Measurements from ENCODE around the gene PPP1R14D.
"Not testable (repeated sequence)": the region's sequence is repeated elsewhere in the genome, so short reads cannot be mapped to it uniquely, and the experiment has no call there.

PPP1R14D gene, protein sequence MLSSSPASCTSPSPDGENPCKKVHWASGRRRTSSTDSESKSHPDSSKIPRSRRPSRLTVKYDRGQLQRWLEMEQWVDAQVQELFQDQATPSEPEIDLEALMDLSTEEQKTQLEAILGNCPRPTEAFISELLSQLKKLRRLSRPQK

DNA sequence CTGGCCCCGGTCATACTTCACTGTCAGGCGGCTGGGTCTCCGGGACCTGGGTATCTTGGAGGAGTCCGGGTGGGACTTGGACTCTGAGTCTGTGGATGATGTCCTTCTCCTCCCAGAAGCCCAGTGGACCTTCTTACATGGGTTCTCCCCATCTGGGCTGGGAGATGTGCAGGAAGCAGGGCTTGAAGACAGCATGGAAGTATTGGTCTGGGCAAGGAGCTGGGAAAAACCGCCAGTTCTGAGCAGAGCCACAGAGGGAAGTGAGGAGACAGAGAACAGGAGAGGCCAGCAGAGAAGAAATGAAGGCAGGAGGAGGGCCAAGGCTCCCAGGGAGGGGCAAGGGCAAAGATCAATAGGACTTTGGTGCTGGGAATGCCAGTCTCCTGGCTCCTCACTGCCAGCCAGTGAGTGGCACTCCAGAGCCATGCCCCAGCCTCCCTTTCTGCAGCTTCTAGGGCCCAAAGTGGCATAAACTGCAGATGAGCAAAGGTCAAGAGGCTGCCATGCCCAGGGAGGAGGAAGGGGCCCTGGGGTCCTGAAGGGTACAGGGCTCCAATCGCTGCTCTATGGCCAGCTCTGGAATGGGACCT lies at the start of gene PPP1R14D:
TSS of gene PPP1R14D (minus strand) at position 262 of the 590 bp plus-strand sequence. CDS start at position 195, 67 bp downstream.
- no peaks in the 10 kb centered on the region for H3K4me1 Mint-ChIP-seq
- H3K9me3 Mint-ChIP-seq = no peaks in the 10 kb centered on the region
- peak within 1 kb of the TSS; percentile 56 for H3K27ac Mint-ChIP-seq
- no peaks in the 10 kb centered on the region for H3K36me3 Mint-ChIP-seq
- no peak within 1 kb of the TSS for H3K4me3 Mint-ChIP-seq
- no peaks in the 10 kb centered on the region for H3K27me3 Mint-ChIP-seq

DNA sequence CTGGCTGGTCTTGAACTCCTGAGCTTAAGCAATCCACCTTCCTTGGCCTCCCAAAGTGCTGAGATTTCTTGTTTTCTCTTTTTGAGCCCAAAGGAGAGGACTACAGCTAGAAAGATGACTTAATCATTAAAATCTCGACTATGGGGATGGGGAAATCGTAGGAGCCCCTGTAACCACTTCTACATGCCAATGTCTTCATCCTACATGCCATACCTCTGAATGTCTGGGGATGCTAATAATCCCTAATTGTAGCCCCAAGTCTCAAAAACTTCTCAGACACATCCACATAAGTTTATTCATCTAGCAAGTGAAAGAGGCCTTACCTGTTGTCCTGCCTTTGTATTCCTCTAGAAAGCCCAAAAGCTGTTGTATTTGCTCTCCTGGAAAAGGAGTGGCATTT lies 49.2 kb upstream of the PPP1R14D start:
- H3K36me3 Mint-ChIP-seq = no peaks in the 10 kb centered on the region

DNA sequence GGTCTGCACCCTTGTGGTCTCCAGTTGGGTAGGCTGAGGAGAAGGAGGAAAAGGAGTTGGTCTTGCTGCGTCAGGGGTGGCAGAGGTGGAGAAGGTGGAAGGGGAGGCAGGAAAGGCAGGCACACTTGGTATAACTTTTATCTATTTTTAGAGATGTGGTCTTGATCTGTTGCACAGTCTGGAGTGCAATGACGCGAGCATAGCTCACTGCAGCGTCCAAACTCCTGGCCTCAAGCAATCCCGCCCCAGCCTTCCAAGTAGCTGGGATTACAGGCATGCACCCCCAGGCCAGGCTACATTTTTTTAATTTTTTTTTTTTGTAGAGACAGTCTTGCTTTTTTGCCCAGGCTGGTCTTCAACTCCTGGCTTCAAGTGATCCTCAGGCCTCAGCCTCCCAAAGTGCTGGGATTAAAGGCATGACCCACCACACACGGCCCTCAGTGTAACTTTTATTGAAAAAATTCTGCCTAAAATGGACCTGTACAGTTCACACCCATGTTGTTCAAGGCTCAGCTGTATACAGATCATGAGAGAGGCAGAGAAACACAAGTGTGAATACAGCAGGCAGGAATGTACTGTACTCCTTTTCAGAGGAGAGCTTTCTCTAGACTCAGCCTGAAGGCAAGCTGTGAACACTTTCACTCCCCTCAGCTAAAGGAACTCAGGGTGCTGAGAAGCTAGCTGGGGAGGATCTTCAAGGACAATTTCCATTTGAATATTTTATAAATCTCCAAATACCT lies 47.7 kb upstream of the PPP1R14D start:
- H3K36me3 Mint-ChIP-seq = no peaks in the 10 kb centered on the region
- H3K27ac Mint-ChIP-seq = no peak overlapping the region
- peaks cover 24% of the 10 kb centered on the region for H3K4me1 Mint-ChIP-seq
- peaks cover 2% of the 10 kb centered on the region for H3K27me3 Mint-ChIP-seq
- H3K4me3 Mint-ChIP-seq = no peak overlapping the region
- no peaks in the 10 kb centered on the region for H3K9me3 Mint-ChIP-seq

More for the DNA sequence above, 49.2 kb upstream of the PPP1R14D start:
- Mint-ChIP-seq H3K27ac (no peak overlapping the region), H3K4me3 (no peak overlapping the region), H3K27me3 (peaks cover 2% of the 10 kb centered on the region), H3K9me3 (no peaks in the 10 kb centered on the region), H3K4me1 (peaks cover 11% of the 10 kb centered on the region)

DNA sequence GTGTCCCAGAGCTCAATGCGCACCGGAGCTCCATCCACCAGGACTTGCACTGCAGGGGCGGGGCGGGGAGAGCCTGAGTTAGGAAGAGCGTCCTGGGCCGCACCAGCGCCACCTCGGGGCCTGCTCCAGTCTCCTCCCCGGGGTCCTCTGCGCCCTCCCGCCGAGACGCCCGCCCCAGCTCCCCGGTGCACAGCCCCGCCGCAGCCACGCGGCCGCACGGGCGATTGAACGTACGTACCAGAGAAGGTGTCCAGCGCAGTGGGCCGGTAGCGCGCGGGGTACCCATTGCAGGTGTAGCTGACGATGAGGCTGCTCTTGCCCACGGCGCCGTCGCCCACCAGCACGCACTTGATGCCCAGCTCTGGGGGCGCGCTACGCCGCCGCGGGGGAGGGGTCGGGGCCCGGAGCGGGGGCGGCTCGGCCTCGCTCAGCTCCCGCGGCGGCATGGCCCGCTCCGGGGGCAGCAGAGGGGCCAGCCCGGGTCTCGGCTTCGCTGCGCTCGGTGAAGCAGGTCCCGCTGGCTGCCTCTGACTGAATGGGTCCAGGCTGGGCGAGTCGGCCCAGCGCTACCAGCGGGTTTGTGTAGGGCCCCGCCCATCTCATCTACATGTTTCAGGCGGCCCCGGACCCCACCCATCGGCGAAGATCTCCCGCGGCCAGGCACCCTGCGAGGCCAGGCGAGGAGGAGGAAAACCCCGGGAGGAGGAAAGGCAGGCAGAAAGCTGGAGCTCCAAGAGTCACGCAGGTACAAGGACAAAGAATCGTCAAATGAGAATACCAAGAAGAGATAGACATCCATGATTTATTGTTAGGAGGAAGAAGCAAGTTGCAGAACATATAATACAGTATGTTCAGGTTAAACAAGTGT lies 45.4 kb upstream of the PPP1R14D start, which contains the start of gene RHOV:
TSS of gene RHOV (minus strand) at position 541 of the 868 bp plus-strand sequence. CDS start at position 446, 95 bp downstream.
- Mint-ChIP-seq H3K27me3 (peaks cover 2% of the 10 kb centered on the region), H3K4me3 (peak within 1 kb of the TSS; percentile 82), H3K27ac (no peak within 1 kb of the TSS), H3K4me1 (peaks cover 23% of the 10 kb centered on the region), H3K36me3 (no peaks in the 10 kb centered on the region), H3K9me3 (no peaks in the 10 kb centered on the region)

DNA sequence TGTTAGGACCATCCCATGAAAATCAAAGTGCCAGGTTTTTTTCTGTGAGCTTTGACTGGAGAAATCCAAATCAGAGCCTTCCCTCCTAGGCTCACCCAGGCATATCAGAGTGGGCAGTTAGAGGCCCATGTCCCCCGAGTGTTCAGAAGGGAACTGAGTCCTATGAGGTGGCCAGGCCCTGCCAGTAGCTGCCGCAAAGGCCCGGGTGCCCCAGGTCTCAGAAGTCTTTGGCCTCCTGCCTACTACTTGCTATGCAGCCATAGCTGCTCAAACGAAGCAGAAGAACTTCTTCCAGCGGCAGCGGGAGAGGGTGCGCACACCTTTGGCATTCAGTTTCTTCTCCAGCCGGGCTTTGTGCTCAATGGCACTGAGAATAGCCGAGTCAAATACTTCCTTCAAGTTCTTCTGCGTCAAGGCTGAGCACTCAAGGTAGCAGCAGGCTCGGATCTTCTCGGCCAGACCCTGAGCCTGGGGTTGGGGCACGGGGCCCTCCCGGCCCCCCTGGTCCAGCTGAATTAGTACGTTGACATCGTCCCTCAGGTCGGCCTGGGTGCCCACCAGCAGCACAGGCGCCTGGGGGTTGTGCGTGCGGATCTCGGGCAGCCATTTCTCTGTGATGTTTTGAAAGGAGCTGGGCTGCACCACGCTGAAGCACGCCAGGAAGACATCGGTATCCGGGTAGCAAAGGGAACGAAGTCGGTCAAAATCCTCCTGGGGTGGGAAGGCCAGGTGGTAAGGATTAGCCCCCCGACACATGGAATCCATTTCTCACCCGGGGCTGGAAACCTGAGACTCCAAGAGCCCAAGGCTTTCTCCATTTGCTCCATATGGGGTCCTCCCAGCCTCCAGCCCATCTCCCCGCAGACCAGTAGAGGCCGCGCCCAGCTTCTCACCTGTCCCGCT lies 44.5 kb upstream of the PPP1R14D start:
- peak overlapping the region; percentile 67 for H3K4me3 Mint-ChIP-seq
- peaks cover 19% of the 10 kb centered on the region for H3K4me1 Mint-ChIP-seq
- H3K27ac Mint-ChIP-seq = no peak overlapping the region
- peaks cover 2% of the 10 kb centered on the region for H3K27me3 Mint-ChIP-seq
- no peaks in the 10 kb centered on the region for H3K9me3 Mint-ChIP-seq
- H3K36me3 Mint-ChIP-seq = no peaks in the 10 kb centered on the region

DNA sequence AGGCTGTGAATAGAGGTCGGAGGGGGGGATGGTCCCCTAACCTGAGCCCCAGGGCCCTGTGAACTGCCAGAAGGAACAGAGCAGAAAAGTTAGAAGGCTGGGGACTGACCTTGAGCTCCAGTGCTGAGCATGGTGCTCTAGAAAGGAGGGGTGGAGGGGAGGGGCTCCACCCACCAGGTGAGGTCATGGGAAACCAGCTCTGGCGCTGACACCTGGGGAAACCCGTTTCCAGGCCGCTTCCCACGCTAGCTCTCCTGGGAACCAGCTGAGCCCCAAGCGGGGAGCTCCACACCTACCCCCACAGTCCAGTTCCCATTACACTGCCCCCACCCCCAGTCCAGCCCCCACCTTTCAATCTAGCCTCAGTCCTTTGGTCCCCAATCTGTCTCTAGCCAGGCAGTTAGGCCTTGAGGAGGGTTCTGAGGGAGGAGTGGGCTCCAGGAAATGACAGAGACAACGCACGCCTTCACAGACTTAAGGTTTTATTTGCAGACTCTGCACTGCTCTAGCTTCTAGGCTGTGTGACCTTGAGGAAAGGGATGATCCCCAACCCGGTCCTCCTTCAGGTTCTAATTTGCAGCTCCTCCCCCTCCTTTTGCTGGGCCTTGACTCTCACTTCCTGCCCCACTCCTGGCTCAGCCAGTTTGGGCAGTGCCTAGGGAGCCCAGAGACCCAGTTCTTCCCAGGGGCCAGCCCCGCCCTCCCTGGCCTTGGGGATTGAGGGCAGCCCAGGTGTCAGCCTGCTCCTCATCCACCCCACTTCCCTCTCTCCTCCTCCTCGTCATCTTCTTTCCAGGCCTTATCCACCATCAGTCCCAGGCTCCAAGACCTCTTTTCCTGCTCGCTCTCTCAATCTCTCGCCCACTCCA lies 43.5 kb upstream of the PPP1R14D start:
- no peaks in the 10 kb centered on the region for H3K9me3 Mint-ChIP-seq
- peak overlapping the region; percentile 54 for H3K4me3 Mint-ChIP-seq
- peaks cover 19% of the 10 kb centered on the region for H3K4me1 Mint-ChIP-seq
- H3K27ac Mint-ChIP-seq = no peak overlapping the region
- H3K36me3 Mint-ChIP-seq = no peaks in the 10 kb centered on the region
- H3K27me3 Mint-ChIP-seq = peaks cover 2% of the 10 kb centered on the region

DNA sequence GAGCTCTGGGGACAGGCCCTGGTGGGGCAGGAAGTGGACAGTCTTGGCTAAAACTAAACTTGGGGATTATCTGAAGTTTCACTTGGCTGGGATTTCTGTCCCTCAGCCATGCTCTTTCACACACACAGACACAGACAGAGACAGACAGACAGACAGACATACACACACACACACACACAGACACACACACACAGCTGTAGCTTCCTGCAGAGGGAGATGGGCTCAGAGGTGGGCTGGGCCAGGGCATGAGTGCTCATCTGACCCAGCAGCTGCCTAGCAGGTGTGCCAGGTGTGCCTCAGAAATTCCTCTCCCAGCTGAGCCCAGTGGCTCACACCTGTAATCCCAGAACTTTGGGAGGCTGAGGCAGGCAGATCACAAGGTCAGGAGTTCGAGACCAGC lies 42.2 kb upstream of the PPP1R14D start:
- H3K36me3 Mint-ChIP-seq = no peaks in the 10 kb centered on the region
- H3K27me3 Mint-ChIP-seq = peaks cover 2% of the 10 kb centered on the region
- no peak overlapping the region for H3K27ac Mint-ChIP-seq
- peaks cover 19% of the 10 kb centered on the region for H3K4me1 Mint-ChIP-seq
- no peaks in the 10 kb centered on the region for H3K9me3 Mint-ChIP-seq
- no peak overlapping the region for H3K4me3 Mint-ChIP-seq

DNA sequence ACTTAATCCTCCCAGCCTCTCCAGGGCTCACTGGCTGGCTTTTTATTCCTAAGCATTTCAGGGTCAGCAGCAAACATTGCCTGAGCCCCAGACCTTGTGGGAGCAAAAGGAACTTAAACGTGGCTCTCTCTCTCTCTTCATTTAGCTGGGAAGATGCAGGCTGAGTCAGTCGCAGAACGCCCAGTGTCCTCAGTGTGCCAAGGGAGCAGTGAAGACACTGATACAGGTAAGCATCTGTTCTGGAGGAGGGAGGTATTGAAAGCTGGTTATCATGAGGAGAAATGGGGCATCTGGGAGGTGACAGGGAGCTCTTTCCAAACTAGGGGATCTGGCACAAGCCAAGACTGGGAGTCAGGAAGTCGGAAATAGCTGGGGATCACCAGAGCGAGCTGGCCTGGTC lies 41.2 kb upstream of the PPP1R14D start:
- H3K9me3 Mint-ChIP-seq = no peaks in the 10 kb centered on the region
- H3K27me3 Mint-ChIP-seq = peaks cover 2% of the 10 kb centered on the region
- H3K4me1 Mint-ChIP-seq = peaks cover 19% of the 10 kb centered on the region
- no peaks in the 10 kb centered on the region for H3K36me3 Mint-ChIP-seq
- peak overlapping the region; percentile 41 for H3K27ac Mint-ChIP-seq
- no peak overlapping the region for H3K4me3 Mint-ChIP-seq

DNA sequence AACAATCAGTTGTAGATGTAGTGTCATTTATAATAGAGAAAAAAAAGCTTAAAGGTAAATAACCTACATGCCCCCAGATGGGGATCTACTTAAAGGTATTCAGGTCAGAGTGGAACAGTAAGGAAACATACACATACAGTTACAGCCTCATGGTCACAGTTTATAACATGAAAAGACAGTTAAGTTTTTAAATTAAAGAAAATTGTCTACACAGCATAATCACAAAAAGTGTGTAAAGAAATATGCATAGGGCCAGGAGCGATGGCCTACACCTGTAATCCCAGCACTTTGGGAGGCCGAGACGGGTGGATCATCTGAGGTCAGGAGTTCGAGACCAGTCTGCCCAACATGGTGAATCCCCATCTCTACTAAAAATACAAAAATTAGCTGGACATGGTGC lies 38.7 kb upstream of the PPP1R14D start:
- no peaks in the 10 kb centered on the region for H3K9me3 Mint-ChIP-seq
- H3K4me3 Mint-ChIP-seq = no peak overlapping the region
- H3K36me3 Mint-ChIP-seq = no peaks in the 10 kb centered on the region
- no peaks in the 10 kb centered on the region for H3K27me3 Mint-ChIP-seq
- H3K4me1 Mint-ChIP-seq = peaks cover 8% of the 10 kb centered on the region
- peak overlapping the region; percentile 35 for H3K27ac Mint-ChIP-seq

DNA sequence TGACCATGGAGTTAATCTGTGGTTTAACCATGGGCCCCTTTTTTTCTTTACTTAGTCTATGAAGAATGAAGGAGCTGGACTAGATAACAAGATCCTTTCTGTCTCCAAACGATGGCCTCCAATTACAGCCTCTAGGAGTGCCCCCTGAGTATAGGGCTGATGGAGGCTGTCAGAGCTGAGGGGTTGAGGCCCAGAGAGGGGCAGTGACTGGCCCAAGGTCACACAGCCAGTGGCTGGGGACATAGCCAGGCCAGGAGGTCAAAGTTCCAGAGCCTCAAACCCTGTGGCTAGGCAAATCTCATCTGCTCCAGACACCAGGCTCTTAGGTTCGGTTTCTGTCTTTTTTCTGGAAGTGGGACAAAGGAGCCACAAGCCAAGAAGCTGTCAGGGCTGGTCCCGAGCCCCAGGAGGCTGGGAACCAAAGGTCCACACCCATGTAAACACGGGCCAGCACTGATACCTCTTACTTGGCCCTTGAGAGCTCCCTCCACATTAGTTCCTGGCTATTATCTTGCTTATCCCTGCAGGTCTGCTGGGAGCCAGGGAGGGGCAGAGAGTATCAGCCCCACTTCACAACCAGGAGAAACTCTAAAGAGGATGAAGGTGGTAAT lies 35.3 kb upstream of the PPP1R14D start:
- Mint-ChIP-seq H3K27ac (no peak overlapping the region), H3K4me3 (no peak overlapping the region), H3K36me3 (no peaks in the 10 kb centered on the region)

DNA sequence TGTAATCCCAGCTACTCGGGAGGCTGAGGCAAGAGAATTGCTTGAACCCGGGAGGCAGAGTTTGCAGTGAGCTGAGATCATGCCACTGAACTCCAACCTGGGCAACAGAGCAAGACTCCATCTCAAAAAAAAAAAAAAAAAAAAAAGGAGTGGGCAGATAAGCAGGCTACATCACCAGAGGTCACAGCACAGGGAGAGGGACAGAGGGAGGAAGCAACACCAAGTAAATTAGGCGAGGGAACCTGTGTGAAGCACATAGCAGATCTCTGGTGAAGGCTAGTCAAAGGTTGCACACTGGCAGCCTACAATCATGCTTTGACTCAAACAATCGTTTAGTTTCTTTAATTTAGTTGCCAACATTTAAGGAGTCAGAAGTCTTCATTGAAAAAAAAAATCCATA lies 32.6 kb upstream of the PPP1R14D start:
- H3K9me3 Mint-ChIP-seq, H3K4me1 Mint-ChIP-seq, H3K4me3 Mint-ChIP-seq, H3K27ac Mint-ChIP-seq, H3K27me3 Mint-ChIP-seq, H3K36me3 Mint-ChIP-seq: not testable (repeated sequence)

More for the DNA sequence above, 35.3 kb upstream of the PPP1R14D start:
- Mint-ChIP-seq H3K4me1 (peaks cover 6% of the 10 kb centered on the region), H3K27me3 (no peaks in the 10 kb centered on the region), H3K9me3 (no peaks in the 10 kb centered on the region)

DNA sequence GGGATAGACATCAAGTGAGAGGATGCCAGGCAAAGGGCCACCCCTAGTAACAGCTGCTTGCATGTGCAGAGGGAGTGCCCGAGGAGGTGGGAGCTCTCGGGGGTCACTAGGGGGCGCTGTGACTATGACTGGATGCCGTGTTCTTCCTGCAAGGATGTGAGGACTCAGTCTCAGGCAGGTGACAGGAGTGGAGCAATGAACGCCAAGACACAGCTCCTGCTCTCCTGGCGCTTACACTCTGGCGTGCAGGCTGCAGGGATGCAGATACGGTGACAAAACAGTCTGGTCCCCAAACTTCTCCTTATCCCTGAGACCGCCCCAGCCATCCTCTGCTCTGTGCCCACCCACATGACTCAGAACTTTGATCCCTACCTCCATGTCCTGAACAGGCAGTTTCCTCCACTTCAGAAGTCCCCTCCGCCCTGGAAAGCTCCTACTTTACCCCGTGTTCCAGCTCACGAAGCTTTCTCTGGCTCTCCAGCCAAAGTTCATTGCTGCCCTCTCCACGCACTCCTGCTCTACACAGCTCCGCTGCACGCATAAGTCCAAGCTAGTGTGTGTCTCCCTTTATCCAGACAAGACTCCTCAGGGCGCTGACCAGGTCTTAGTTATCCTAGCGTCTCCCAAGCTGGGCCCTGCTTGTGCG lies 30.8 kb upstream of the PPP1R14D start:
- Mint-ChIP-seq H3K4me1 (peaks cover 6% of the 10 kb centered on the region), H3K4me3 (no peak overlapping the region), H3K27me3 (no peaks in the 10 kb centered on the region), H3K36me3 (no peaks in the 10 kb centered on the region), H3K27ac (no peak overlapping the region), H3K9me3 (no peaks in the 10 kb centered on the region)

DNA sequence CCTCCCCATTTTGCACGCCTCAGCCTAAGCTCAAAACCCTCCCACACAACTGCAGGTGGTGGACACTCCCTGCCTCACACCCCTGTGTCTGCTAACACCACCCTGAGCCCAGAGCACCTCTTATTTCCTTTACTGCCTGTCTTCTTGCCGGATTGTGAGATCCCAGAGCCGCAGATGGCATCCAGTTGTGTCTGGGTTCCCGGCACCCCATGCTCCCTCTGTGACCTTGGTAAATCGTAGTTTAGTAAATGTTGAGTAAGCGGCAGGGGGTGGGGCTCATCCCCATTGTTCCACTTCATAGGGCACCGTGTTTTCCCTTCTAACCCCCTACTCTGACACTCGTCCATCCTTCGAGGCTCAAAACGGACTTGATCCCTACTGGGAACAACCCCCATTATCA lies 30.2 kb upstream of the PPP1R14D start:
- no peaks in the 10 kb centered on the region for H3K36me3 Mint-ChIP-seq
- H3K27me3 Mint-ChIP-seq = no peaks in the 10 kb centered on the region
- H3K27ac Mint-ChIP-seq = no peak overlapping the region
- no peak overlapping the region for H3K4me3 Mint-ChIP-seq
- H3K9me3 Mint-ChIP-seq = no peaks in the 10 kb centered on the region
- peaks cover 6% of the 10 kb centered on the region for H3K4me1 Mint-ChIP-seq

Data from activated naive CD4-positive, alpha-beta T cell treated with anti-CD3 and anti-CD28 coated beads, Interleukin-2, amount 50 U/mL, for 24 hours (primary cell).